ENCODE results near the gene DNAH10.

The DNAH10 gene

GRCh38 chr12:123715195-123715594 lies 46.9 kb upstream of the DNAH10 start:
- no peaks in the 10 kb centered on the region for H3K9me3 ChIP-seq (ENCODE audit: control insufficient read depth, insufficient read depth, low read depth, low read length)
- ChIA-PET POLR2A (interaction anchor here (0.7 kb wide), 1 partner anchor 131 kb away, joined by 3 read pairs; the partner anchor contains the start of gene TMED2), CTCF (interaction anchor here (1.1 kb wide), 1 partner anchor 9 kb away, joined by 4 read pairs; no protein-coding TSS in a partner anchor)
- no peaks in the 10 kb centered on the region; a peak in 1 of 3 replicates for H3K36me3 ChIP-seq (ENCODE audit: control insufficient read depth in 2 of 2, insufficient read depth in 1 of 2, low read length in 2 of 2)
- TF ChIP-seq ZNF645 (tag by site-specific recombination; IDR thresholded peaks at IDR 0.05) (no peak), ZNF169 (tag by site-specific recombination; IDR thresholded peaks at IDR 0.05) (no peak), ZSCAN18 (tag by site-specific recombination; IDR thresholded peaks at IDR 0.05) (no peak), SALL2 (tag by site-specific recombination; IDR thresholded peaks at IDR 0.05; ENCODE audit: borderline replicate concordance) (no peak)
- peaks cover 11% of the 10 kb centered on the region for H3K4me1 ChIP-seq (ENCODE audit: control insufficient read depth, insufficient read depth, low read length)
- H3K27ac ChIP-seq (ENCODE audit: extremely low read depth, low read depth, low read length), result no peak overlapping the region
- no peak overlapping the region for H3K4me3 ChIP-seq (ENCODE audit: low read depth, low read length)

- Histone ChIP-seq H3K9me3 (ENCODE audit: control insufficient read depth, insufficient read depth, low read depth, low read length) (no peaks in the 10 kb centered on the region), H3K4me1 (ENCODE audit: control insufficient read depth, insufficient read depth, low read length) (peaks cover 11% of the 10 kb centered on the region), H3K27ac (ENCODE audit: extremely low read depth, low read depth, low read length) (no peak overlapping the region), H3K4me3 (ENCODE audit: low read depth, low read length) (no peak overlapping the region), H3K36me3 (ENCODE audit: control insufficient read depth in 2 of 2, insufficient read depth in 1 of 2, low read length in 2 of 2) (peaks cover 3 to 12% of the 10 kb centered on the region in 2 experiments; a peak in 2 of 3 replicates)
- CTCF ChIA-PET, result interaction anchor here (0.6 kb wide), 1 partner anchor 10 kb away, joined by 3 read pairs; no protein-coding TSS in a partner anchor
- POLR2A ChIA-PET, result no interaction called here
- no peak for TF ChIP-seq ZNF280D (tag by site-specific recombination; IDR thresholded peaks at IDR 0.05)
- no peak for TF ChIP-seq ZNF692 (tag by site-specific recombination; IDR thresholded peaks at IDR 0.05)
- TF ChIP-seq ZNF558 (tag by site-specific recombination; IDR thresholded peaks at IDR 0.05), result no peak
- no peak for TF ChIP-seq ZNF132 (tag by site-specific recombination; IDR thresholded peaks at IDR 0.05; ENCODE audit: borderline replicate concordance)
- TF ChIP-seq ZBTB26 (tag by site-specific recombination; optimal IDR thresholded peaks at IDR 0.05), result no peak
- TF ChIP-seq ZNF140 (tag by site-specific recombination; IDR thresholded peaks at IDR 0.05), result no peak
- peak; percentile 32; the same call in 1 of the 2 replicates for TF ChIP-seq ZNF146 (tag by site-specific recombination; IDR thresholded peaks at IDR 0.05)
Observed at GRCh38 chr12:123717350-123717749, 44.8 kb upstream of the DNAH10 start.

- Histone ChIP-seq H3K4me1 (ENCODE audit: control insufficient read depth, insufficient read depth, low read length) (no peaks in the 10 kb centered on the region), H3K4me3 (ENCODE audit: low read depth, low read length) (no peak overlapping the region), H3K27ac (ENCODE audit: extremely low read depth, low read depth, low read length) (no peak overlapping the region), H3K9me3 (ENCODE audit: control insufficient read depth, insufficient read depth, low read depth, low read length) (no peaks in the 10 kb centered on the region), H3K36me3 (ENCODE audit: control insufficient read depth in 2 of 2, insufficient read depth in 1 of 2, low read length in 2 of 2) (peaks cover 15 to 24% of the 10 kb centered on the region in 2 experiments)
- TF ChIP-seq ZNF658 (tag by site-specific recombination; IDR thresholded peaks at IDR 0.05) (no peak), GLIS1 (tag by site-specific recombination; IDR thresholded peaks at IDR 0.05) (no peak)
- ChIA-PET CTCF (no interaction called here), POLR2A (no interaction called here)
Observed at GRCh38 chr12:123720141-123720814, 41.8 kb upstream of the DNAH10 start.
